LNCaP clone FGC (cell line): Measurements from ENCODE around the gene CFAP73.
"Not testable (repeated sequence)": the region's sequence is repeated elsewhere in the genome, so short reads cannot be mapped to it uniquely, and the experiment has no call there.

ENCODE experiments used
- DNase-seq: peaks from one replicate; pipeline ENCODE4 v3.0.0-alpha.2; 2011; ENCODE audit warnings: low read depth
- H3K4me3 ChIP-seq: 2 replicates; pipeline ENCODE4 v1.5.1; 2011; ENCODE audit warnings: mild to moderate bottlenecking, low read depth, low read length, control low read depth
- CTCF ChIP-seq: IDR thresholded peaks from 2 replicates; pipeline ENCODE4 v1.5.1; 2012; ENCODE audit warnings: mild to moderate bottlenecking; ENCODE audit not compliant: control insufficient read depth, insufficient read depth; ENCODE audit errors: extremely low read depth

CFAP73 gene

GRCh38 chr12:113204804-113205203 lies 55.3 kb downstream of the CFAP73 start:
- TF ChIP-seq CTCF = no peak
- no peak for DNase-seq
- H3K4me3 ChIP-seq = no peak overlapping the region

GRCh38 chr12:113206802-113207201 lies 57.3 kb downstream of the CFAP73 start:
- DNase-seq, H3K4me3 ChIP-seq: not testable (repeated sequence)

- no peak for TF ChIP-seq CTCF
- no peak overlapping the region for H3K4me3 ChIP-seq
- no peak for DNase-seq
These were observed 58.1 kb downstream of the CFAP73 start for GRCh38 chr12:113207613-113208040.

- TF ChIP-seq CTCF = no peak
- no peak overlapping the region for H3K4me3 ChIP-seq
- no peak for DNase-seq
These were observed 58.8 kb downstream of the CFAP73 start for GRCh38 chr12:113208041-113208934.
